HG03159 (cell line): ENCODE measurements around the gene RCCD1.

Source experiments
- ATAC-seq: cut with Tn5 transposase; IDR thresholded peaks from one replicate; pipeline ENCODE4 v1.9.1; 2021; ENCODE audit warnings: mild to moderate bottlenecking, moderate library complexity; ENCODE audit not compliant: unreplicated experiment

The RCCD1 gene

GRCh38 chr15:90962021-90962420 is 7.3 kb downstream of the RCCD1 start:
- ATAC-seq: no peak

- no peak for ATAC-seq
Measured at GRCh38 chr15:90966262-90966661, 11.6 kb downstream of the RCCD1 start.

DNA sequence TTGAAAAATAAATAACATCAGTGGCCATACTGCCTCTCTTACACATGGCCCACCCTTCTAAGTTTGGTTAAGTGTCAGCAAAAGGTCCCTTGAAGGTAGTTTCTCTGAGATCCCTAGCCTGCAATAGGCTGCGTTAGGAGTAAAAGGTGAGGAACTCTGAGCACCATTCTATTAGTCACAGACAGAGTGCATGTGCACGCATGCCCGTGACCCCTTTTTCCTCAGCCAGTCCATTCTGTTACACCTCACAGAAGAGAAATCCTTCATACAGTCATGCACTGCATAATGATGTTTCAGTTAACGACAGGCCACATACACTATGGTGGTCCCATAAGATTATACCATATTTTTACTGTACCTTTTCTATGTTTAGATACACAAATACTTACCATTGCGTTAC is 12.5 kb downstream of the RCCD1 start:
- no peak for ATAC-seq

GRCh38 chr15:90968434-90968833 is 13.8 kb downstream of the RCCD1 start:
- ATAC-seq: no peak

GRCh38 chr15:90970274-90970673 is 15.6 kb downstream of the RCCD1 start:
- no peak for ATAC-seq

GRCh38 chr15:90972133-90972532 is 17.4 kb downstream of the RCCD1 start:
- ATAC-seq: no peak

- ATAC-seq: no peak
Measured at GRCh38 chr15:90974216-90974615, 19.5 kb downstream of the RCCD1 start.

GRCh38 chr15:90979582-90979981 is 24.9 kb downstream of the RCCD1 start:
- ATAC-seq: no peak

- ATAC-seq: peak; percentile 76
Measured at GRCh38 chr15:90981681-90982080, 27.0 kb downstream of the RCCD1 start.

- ATAC-seq: peak; percentile 46
Measured at GRCh38 chr15:90982135-90982534, 27.5 kb downstream of the RCCD1 start.

- peak; percentile 44 for ATAC-seq
Measured at GRCh38 chr15:90986790-90987507, 32.3 kb downstream of the RCCD1 start.

- no peak for ATAC-seq
Measured at GRCh38 chr15:90987561-90988141, 33.0 kb downstream of the RCCD1 start.

DNA sequence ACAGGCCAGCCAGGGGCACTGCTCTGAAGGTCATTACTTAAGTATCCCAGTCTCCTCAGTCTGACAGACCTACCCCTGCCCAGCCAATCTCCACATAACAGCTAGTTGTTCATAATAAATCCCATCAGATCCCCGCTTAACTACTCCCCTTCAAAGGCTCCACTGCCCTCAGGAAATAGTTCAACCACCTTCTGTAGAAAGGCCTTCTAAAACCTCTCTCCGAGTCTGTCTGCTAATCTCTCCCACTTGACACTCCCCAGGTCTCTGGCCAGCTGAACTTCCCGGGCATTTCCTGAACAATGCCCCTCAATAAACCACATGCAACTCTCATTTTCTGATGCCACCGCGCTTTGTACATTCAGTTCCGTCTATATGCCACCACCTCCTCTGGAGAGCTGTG is 33.6 kb downstream of the RCCD1 start:
- no peak for ATAC-seq

- no peak for ATAC-seq
Measured at GRCh38 chr15:90989040-90989768, 34.5 kb downstream of the RCCD1 start.

DNA sequence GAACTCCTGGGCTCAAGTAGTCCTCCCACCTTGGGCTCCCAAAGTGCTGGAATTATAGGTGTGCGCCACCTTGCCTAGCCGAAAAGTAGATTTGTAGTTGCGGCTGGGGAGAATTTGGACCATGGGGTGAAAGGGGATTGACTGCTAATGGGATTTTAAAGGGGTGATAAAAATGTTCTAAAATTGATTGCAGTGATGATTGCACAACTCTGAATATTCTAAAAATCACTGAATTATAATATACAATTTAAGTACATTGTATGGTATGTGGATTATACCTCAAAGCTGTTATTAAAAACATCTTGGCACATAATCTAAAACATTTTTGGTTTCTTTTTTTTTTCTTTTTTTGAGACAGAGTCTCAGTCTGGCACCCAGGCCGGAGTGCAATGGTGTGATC is 35.8 kb downstream of the RCCD1 start:
- ATAC-seq: no peak

DNA sequence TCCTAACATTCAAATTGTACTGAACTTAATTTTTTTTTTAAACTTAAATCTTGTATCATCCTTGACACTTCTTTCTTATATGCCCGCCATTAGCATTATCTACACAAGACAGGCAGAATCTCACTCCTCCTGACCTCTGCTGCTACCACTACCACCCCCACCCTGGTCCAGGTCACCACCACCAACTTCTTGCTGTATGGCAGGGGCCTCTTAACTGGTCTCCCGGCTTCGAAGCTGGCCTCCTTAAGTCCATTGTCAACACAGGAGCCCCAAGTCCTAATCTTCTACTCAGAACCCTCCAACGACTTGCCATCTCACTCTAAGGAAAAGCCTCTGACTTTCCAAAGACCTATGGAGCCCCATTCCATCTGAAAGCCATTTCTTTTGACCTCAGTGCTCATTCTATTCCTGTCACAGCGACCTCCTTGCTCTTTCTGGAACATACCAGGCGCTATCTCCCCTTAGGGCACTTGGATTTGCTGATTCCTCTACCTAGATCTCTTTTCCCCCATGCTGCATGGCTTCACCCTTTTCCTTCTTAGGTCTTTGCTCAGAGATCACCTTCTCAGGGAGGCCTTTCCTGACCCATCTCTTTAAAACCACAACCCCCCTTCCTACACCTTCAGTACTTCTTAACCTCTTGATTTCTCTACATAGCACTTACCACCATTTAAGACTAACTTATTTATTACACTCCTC is 37.1 kb downstream of the RCCD1 start:
- no peak for ATAC-seq

DNA sequence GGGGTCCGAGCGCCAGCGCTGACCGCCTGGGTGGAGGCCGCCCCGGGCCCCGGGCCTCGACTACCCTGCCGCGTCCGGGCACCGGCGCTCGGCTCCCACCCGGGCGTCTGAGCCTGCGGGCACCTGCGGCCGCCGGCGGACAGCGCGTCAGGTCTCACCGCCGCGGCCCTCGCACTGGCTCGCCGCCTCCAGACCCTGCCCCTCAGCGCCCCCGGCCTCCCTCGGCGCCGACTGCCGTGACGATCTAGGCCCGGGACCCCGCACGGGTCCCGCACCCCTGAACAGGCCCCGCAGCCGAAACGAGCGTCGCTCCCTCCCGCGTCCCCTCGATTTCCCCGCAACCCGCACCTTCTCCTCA is 39.4 kb downstream of the RCCD1 start:
- ATAC-seq: peak; percentile 7

DNA sequence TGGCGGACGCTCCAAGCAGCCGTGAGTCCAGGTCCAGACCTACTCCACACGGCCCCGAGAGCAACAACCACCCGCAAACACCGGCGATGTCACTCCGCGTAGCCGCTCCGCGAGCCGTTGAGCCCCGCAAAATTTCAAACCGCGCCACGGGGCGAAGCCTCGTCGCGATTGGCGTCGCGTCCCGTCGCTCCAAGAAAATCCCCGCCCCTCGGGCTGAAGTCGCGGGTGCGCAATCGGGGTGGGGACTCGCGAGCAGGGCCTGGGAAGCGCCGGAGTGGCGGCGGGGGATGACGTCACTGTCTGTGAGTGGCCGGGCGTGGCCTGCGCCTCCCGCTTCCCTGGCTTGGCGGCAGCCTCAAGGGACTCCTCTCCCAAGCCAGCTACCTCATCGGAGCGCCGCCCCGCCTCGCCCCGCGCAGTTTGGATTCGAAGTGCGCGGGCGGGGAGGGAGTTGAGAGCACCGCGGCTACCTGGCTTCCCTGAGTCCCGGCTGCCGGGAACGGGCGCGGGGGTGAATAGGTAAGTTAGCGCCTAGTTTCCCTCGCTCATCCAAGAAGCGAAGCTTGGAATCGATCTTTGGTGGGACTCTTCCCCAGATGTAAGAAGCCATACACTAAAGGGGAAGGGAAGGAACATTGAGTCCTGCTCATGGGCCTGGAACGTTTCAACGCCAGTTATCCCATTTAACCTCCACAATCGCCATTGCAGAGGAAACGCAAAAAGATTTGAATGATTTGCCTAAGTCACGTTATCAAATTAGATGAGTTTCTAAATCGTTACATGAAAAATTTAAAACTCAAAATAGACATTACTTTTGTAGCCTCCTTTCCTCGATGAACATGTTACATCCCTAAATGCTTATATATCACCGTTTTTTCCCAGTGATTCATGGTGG is 40.0 kb downstream of the RCCD1 start, which contains the start of gene PRC1:
TSS of gene PRC1 (minus strand) at position 119 of the 895 bp plus-strand sequence. CDS start at position 1, 118 bp downstream.
- peak; percentile 91 for ATAC-seq

DNA sequence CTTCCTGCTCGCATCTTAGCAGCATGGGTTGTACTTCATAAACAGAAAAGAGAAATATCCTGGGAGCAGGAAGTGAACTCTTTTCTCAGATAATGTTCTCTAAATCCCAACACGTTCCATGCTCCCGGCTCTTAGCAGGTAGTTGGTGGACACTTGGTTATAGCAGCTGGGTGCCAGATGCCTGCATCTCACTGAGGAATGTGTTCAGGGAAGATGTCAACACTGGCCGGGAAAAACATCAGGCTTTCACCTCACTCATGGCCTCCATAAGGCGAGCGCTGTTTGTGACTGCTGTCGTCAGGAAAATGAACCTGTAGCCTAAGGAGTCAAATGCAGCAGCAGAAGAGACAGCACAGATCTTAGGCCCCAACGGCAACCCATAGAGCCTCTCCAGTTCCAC is 44.1 kb downstream of the RCCD1 start:
- ATAC-seq: no peak

- ATAC-seq: no peak
Measured at GRCh38 chr15:91001209-91001608, 46.5 kb downstream of the RCCD1 start.
